Colonic mucosa (tissue), 4 donors: ENCODE results near the gene RGPD8. TPM values are rescaled to one million over a fixed set of nuclear protein-coding genes. Genes with fewer than 3 reads are reported as not detected.
"Not testable (repeated sequence)": the region's sequence is repeated elsewhere in the genome, so short reads cannot be mapped to it uniquely, and the experiment has no call there.

Source experiments
- DNase-seq: peaks from one replicate; pipeline ENCODE4 v3.0.0-alpha.2; 2020
- H3K27ac ChIP-seq: fragments of 200-600 bp; one replicate; pipeline ENCODE4 v1.8.0; 2021
- H3K27me3 ChIP-seq: fragments of 200-600 bp; one replicate; pipeline ENCODE4 v1.8.0; 2021
- H3K36me3 ChIP-seq: fragments of 200-600 bp; one replicate; pipeline ENCODE4 v1.8.0; 2021
- H3K4me1 ChIP-seq: fragments of 200-600 bp; one replicate; pipeline ENCODE4 v1.8.0; 2021; ENCODE audit warnings: mild to moderate bottlenecking
- H3K4me3 ChIP-seq: fragments of 200-600 bp; one replicate; pipeline ENCODE4 v1.8.0; 2021
- H3K9ac ChIP-seq, 2 donors: one replicate each; pipeline ENCODE4 v1.7.0; 2013; ENCODE audit warnings: control low read depth in 2 of 2, low read depth in 2 of 2, low read length in 2 of 2
- H3K9me3 ChIP-seq: fragments of 200-600 bp; one replicate; pipeline ENCODE4 v1.8.0; 2021
- CTCF ChIP-seq: fragments of 200-600 bp; IDR thresholded peaks from one replicate; pipeline ENCODE4 v1.8.0; 2022; ENCODE audit warnings: antibody characterized with exemption, mild to moderate bottlenecking
- intact Hi-C: fragments of 100-400 bp; cut with DNase I; formaldehyde crosslinking; loops from one replicate; pipeline ENCODE4 v1.14.1; 2022
- total RNA-seq, 2 donors: library from RNA; stranded (reverse); fragmentation: NEBNext Ultra II Directional in 1 of 2; extraction: Animal tissue kit (Norgen Biotek cat#: 25700) in 1 of 2; gene quantifications; one replicate each; pipeline ENCODE4 v1.2.1, GENCODE V29; 2021
- donor health status: healthy.
- donor health status: DM: no; HTN: no; CAD: no.
- donor health status: DM: no; HTN: no; CAD: no.

RGPD8 gene
- total RNA-seq, 2 donors from 2014 or later = 8.6 to 11.7 TPM

- H3K4me1 ChIP-seq = no peaks in the 10 kb centered on the region
- DNase-seq = no peak
- intact Hi-C loops = no loop called here
- no peak overlapping the region for H3K9ac ChIP-seq
- no peak overlapping the region for H3K4me3 ChIP-seq
- H3K27ac ChIP-seq = no peak overlapping the region
- TF ChIP-seq CTCF = no peak
- no peaks in the 10 kb centered on the region for H3K9me3 ChIP-seq
- no peaks in the 10 kb centered on the region for H3K27me3 ChIP-seq
- H3K36me3 ChIP-seq = no peaks in the 10 kb centered on the region
Measured at GRCh38 chr2:112463256-112463655, 29.8 kb upstream of the RGPD8 start.

DNA sequence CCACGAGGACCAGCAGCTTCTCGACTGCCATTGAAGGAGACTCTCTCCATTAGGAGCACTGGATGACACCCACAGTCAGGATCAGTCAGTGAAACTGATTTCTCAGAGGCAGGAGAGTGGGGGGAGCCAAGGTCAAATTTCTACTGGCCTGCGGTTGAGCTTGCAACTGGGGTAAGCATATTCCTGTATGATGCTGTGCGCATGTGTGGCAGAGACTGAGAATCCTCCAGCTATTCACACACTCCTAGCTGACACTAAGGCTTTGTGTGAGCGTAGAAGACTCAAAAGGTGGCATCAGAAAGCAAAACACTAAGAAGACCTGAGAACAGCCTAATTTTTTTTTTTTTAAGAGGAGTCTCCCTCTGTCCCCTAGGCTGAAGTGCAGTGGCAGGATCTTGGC is 28.7 kb upstream of the RGPD8 start:
- no peak overlapping the region for H3K4me3 ChIP-seq
- intact Hi-C loops = no loop called here
- no peak for DNase-seq
- no peak overlapping the region for H3K9ac ChIP-seq
- TF ChIP-seq CTCF = no peak
- H3K27me3 ChIP-seq = no peaks in the 10 kb centered on the region
- no peak overlapping the region for H3K27ac ChIP-seq
- no peaks in the 10 kb centered on the region for H3K36me3 ChIP-seq
- H3K4me1 ChIP-seq = no peaks in the 10 kb centered on the region
- H3K9me3 ChIP-seq = no peaks in the 10 kb centered on the region

GRCh38 chr2:112459372-112459771 is 25.9 kb upstream of the RGPD8 start:
- Histone ChIP-seq H3K36me3 (no peaks in the 10 kb centered on the region), H3K4me3 (no peak overlapping the region), H3K4me1 (no peaks in the 10 kb centered on the region), H3K27me3 (no peaks in the 10 kb centered on the region), H3K9me3 (no peaks in the 10 kb centered on the region), H3K27ac (no peak overlapping the region), H3K9ac (no peak overlapping the region)
- DNase-seq = no peak
- no peak for TF ChIP-seq CTCF
- intact Hi-C loops = no loop called here

GRCh38 chr2:112454586-112454985 is 21.1 kb upstream of the RGPD8 start:
- DNase-seq = no peak
- Histone ChIP-seq H3K27me3 (no peaks in the 10 kb centered on the region), H3K36me3 (no peaks in the 10 kb centered on the region), H3K4me1 (no peaks in the 10 kb centered on the region), H3K4me3 (no peak overlapping the region), H3K9me3 (no peaks in the 10 kb centered on the region), H3K9ac (no peak overlapping the region), H3K27ac (no peak overlapping the region)
- intact Hi-C loops = no loop called here
- TF ChIP-seq CTCF = no peak

GRCh38 chr2:112451317-112451716 is 17.9 kb upstream of the RGPD8 start:
- H3K9me3 ChIP-seq = no peaks in the 10 kb centered on the region
- H3K4me1 ChIP-seq = no peaks in the 10 kb centered on the region
- H3K4me3 ChIP-seq = no peak overlapping the region
- H3K27ac ChIP-seq = no peak overlapping the region
- intact Hi-C loops = no loop called here
- no peak for DNase-seq
- H3K36me3 ChIP-seq = no peaks in the 10 kb centered on the region
- TF ChIP-seq CTCF = no peak
- no peaks in the 10 kb centered on the region for H3K27me3 ChIP-seq
- no peak overlapping the region for H3K9ac ChIP-seq

GRCh38 chr2:112449854-112450253 is 16.4 kb upstream of the RGPD8 start:
- no peak overlapping the region for H3K27ac ChIP-seq
- no peak for TF ChIP-seq CTCF
- no peaks in the 10 kb centered on the region for H3K36me3 ChIP-seq
- H3K4me1 ChIP-seq = no peaks in the 10 kb centered on the region
- DNase-seq = no peak
- H3K27me3 ChIP-seq = no peaks in the 10 kb centered on the region
- H3K9ac ChIP-seq = no peak overlapping the region
- no peak overlapping the region for H3K4me3 ChIP-seq
- intact Hi-C loops = no loop called here
- no peaks in the 10 kb centered on the region for H3K9me3 ChIP-seq

- H3K9ac ChIP-seq, H3K27me3 ChIP-seq, H3K4me3 ChIP-seq, H3K27ac ChIP-seq, H3K4me1 ChIP-seq, DNase-seq, H3K36me3 ChIP-seq, H3K9me3 ChIP-seq, intact Hi-C loops: not testable (repeated sequence)
Measured at GRCh38 chr2:112444256-112444655, 10.8 kb upstream of the RGPD8 start.

DNA sequence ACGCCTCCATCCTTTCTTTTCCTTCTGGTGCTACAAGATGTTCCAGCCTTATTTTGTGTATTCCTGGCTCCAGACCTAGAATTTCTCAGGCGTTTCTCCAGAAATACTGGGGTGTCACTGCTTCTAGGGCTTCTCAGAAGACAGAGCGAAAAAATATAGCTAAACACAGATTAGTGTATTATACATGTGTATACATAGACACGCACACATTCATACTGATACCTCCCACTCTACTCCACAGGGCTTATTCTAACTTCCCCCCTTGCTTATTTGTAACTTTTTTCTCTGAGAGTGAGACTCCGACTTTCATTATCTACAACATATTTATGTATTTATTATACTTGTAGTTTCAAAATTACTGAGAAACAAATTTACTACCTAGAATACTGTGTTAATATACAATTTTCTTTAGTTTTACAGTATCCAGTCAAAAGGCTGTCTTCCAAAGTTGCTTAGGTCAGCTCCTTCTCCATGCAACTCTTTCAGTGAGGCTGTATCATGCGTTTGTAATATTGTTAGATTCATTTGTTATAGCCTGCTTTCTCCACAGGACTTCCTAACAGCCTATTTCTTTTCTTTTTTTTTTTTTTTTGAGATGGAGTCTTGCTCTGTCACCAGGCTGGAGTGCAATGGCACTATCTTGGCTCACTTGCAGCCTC is 5.3 kb upstream of the RGPD8 start:
- H3K9me3 ChIP-seq, H3K4me3 ChIP-seq, DNase-seq, intact Hi-C loops, H3K27me3 ChIP-seq, H3K36me3 ChIP-seq, H3K4me1 ChIP-seq, H3K27ac ChIP-seq, H3K9ac ChIP-seq: not testable (repeated sequence)
